GM19025 (cell line): Measurements from ENCODE around the gene PITPNC1.
"Not testable (repeated sequence)": the region's sequence is repeated elsewhere in the genome, so short reads cannot be mapped to it uniquely, and the experiment has no call there.

Source experiments
- ATAC-seq: cut with Tn5 transposase; IDR thresholded peaks from one replicate; pipeline ENCODE4 v1.9.1; 2021; ENCODE audit warnings: mild to moderate bottlenecking, low read depth, moderate library complexity; ENCODE audit not compliant: unreplicated experiment

Gene PITPNC1

GRCh38 chr17:67566656-67567055 is 189.6 kb downstream of the PITPNC1 start:
- ATAC-seq: no peak

- no peak for ATAC-seq
Observed at GRCh38 chr17:67569015-67569451, 192.0 kb downstream of the PITPNC1 start.

- no peak for ATAC-seq
Observed at GRCh38 chr17:67569873-67570272, 192.8 kb downstream of the PITPNC1 start.

GRCh38 chr17:67570797-67571196 is 193.7 kb downstream of the PITPNC1 start:
- ATAC-seq: no peak

GRCh38 chr17:67571478-67571877 is 194.4 kb downstream of the PITPNC1 start:
- ATAC-seq: no peak

GRCh38 chr17:67573987-67574657 is 197.0 kb downstream of the PITPNC1 start:
- ATAC-seq: no peak

- peak; percentile 31 for ATAC-seq
Observed at GRCh38 chr17:67574658-67575293, 197.7 kb downstream of the PITPNC1 start.

- ATAC-seq: no peak
Observed at GRCh38 chr17:67575325-67575724, 198.2 kb downstream of the PITPNC1 start.

- ATAC-seq: no peak
Observed at GRCh38 chr17:67576471-67577115, 199.5 kb downstream of the PITPNC1 start.

GRCh38 chr17:67577429-67578141 is 200.5 kb downstream of the PITPNC1 start:
- no peak for ATAC-seq

- ATAC-seq: no peak
Observed at GRCh38 chr17:67578142-67578457, 201.0 kb downstream of the PITPNC1 start.

GRCh38 chr17:67578679-67579405 is 201.8 kb downstream of the PITPNC1 start:
- not testable (repeated sequence) for ATAC-seq

- ATAC-seq: no peak
Observed at GRCh38 chr17:67582673-67583081, 205.6 kb downstream of the PITPNC1 start.

GRCh38 chr17:67585077-67585602 is 208.1 kb downstream of the PITPNC1 start:
- ATAC-seq: no peak

GRCh38 chr17:67588326-67588725 is 211.2 kb downstream of the PITPNC1 start:
- ATAC-seq: no peak

GRCh38 chr17:67594115-67594880 is 217.2 kb downstream of the PITPNC1 start:
- ATAC-seq: peak; percentile 63

GRCh38 chr17:67600408-67600807 is 223.3 kb downstream of the PITPNC1 start:
- no peak for ATAC-seq

- ATAC-seq: no peak
Observed at GRCh38 chr17:67601897-67602296, 224.8 kb downstream of the PITPNC1 start.

GRCh38 chr17:67602444-67602843 is 225.4 kb downstream of the PITPNC1 start:
- ATAC-seq: no peak

GRCh38 chr17:67602974-67603373 is 225.9 kb downstream of the PITPNC1 start:
- peak; percentile 64 for ATAC-seq
